Measurements from ENCODE around the gene ATXN1. TPM values are rescaled to one million over a fixed set of nuclear protein-coding genes. Genes with fewer than 3 reads are reported as not detected.

Gene ATXN1
- total RNA-seq, 4 donors from 2014 or later = 24.9 to 48.0 (median 36.8) TPM

GRCh38 chr6:16414205-16414604 lies 347.1 kb downstream of the ATXN1 start:
- WGBS, 2 donors = 58 to 64% methylated on average over 5 of the region's 5 CpGs
- no peak for DNase-seq (ENCODE audit: low spot score in 2 of 2)
- no peaks in the 10 kb centered on the region for H3K9me3 ChIP-seq
- H3K4me3 ChIP-seq = no peak overlapping the region
- no peak for TF ChIP-seq CTCF (IDR thresholded peaks at IDR 0.05)
- TF ChIP-seq EP300 (IDR thresholded peaks at IDR 0.05) = no peak
- TF ChIP-seq POLR2A (IDR thresholded peaks at IDR 0.05) = no peak
- peaks cover 0 to 39% (median 6%) of the 10 kb centered on the region in 4 donors for H3K4me1 ChIP-seq
- H3K36me3 ChIP-seq = no peaks in the 10 kb centered on the region
- H3K27me3 ChIP-seq = no peaks in the 10 kb centered on the region
- H3K27ac ChIP-seq = peak overlapping the region in 2 of 4 donors; percentile 1 to 37

GRCh38 chr6:16413399-16413798 lies 347.9 kb downstream of the ATXN1 start:
- 48 to 54% methylated on average over 4 of the region's 4 CpGs for WGBS, 2 donors
- no peak for DNase-seq (ENCODE audit: low spot score in 2 of 2)
- no peaks in the 10 kb centered on the region for H3K36me3 ChIP-seq
- H3K9me3 ChIP-seq = no peaks in the 10 kb centered on the region
- TF ChIP-seq POLR2A (IDR thresholded peaks at IDR 0.05) (no peak), EP300 (IDR thresholded peaks at IDR 0.05) (no peak), CTCF (IDR thresholded peaks at IDR 0.05) (no peak)
- H3K4me1 ChIP-seq = peaks cover 0 to 39% (median 6%) of the 10 kb centered on the region in 4 donors
- no peaks in the 10 kb centered on the region for H3K27me3 ChIP-seq
- no peak overlapping the region for H3K4me3 ChIP-seq
- H3K27ac ChIP-seq = peak overlapping the region in 3 of 4 donors; percentile 1 to 37 (median 8)

GRCh38 chr6:16412982-16413381 lies 348.3 kb downstream of the ATXN1 start:
- no peaks in the 10 kb centered on the region for H3K36me3 ChIP-seq
- peaks cover 0 to 39% (median 6%) of the 10 kb centered on the region in 4 donors for H3K4me1 ChIP-seq
- DNase-seq (ENCODE audit: low spot score in 2 of 2) = no peak
- no peak for TF ChIP-seq CTCF (IDR thresholded peaks at IDR 0.05)
- TF ChIP-seq POLR2A (IDR thresholded peaks at IDR 0.05) = no peak
- TF ChIP-seq EP300 (IDR thresholded peaks at IDR 0.05) = no peak
- H3K27ac ChIP-seq = peak overlapping the region in 2 of 4 donors; percentile 8 to 37
- no peaks in the 10 kb centered on the region for H3K27me3 ChIP-seq
- H3K4me3 ChIP-seq = no peak overlapping the region
- no peaks in the 10 kb centered on the region for H3K9me3 ChIP-seq
- WGBS, 2 donors = 53 to 57% methylated on average over 3 of the region's 3 CpGs

- H3K36me3 ChIP-seq = no peaks in the 10 kb centered on the region
- H3K4me1 ChIP-seq = peaks cover 0 to 39% (median 6%) of the 10 kb centered on the region in 4 donors
- no peak overlapping the region for H3K4me3 ChIP-seq
- WGBS, 2 donors = 75% methylated on average over 4 of the region's 4 CpGs
- H3K27me3 ChIP-seq = no peaks in the 10 kb centered on the region
- no peak for DNase-seq (ENCODE audit: low spot score in 2 of 2)
- no peaks in the 10 kb centered on the region for H3K9me3 ChIP-seq
- H3K27ac ChIP-seq = peak overlapping the region in 2 of 4 donors; percentile 8 to 37
- TF ChIP-seq POLR2A (IDR thresholded peaks at IDR 0.05) = no peak
- TF ChIP-seq CTCF (IDR thresholded peaks at IDR 0.05) = no peak
- no peak for TF ChIP-seq EP300 (IDR thresholded peaks at IDR 0.05)
Observed at GRCh38 chr6:16412171-16412570, 349.1 kb downstream of the ATXN1 start.

- Histone ChIP-seq H3K27ac (no peak overlapping the region), H3K9me3 (no peaks in the 10 kb centered on the region), H3K36me3 (no peaks in the 10 kb centered on the region), H3K4me1 (peaks cover 0 to 39% (median 6%) of the 10 kb centered on the region in 4 donors), H3K4me3 (no peak overlapping the region), H3K27me3 (no peaks in the 10 kb centered on the region)
- TF ChIP-seq EP300 (IDR thresholded peaks at IDR 0.05) (no peak), CTCF (IDR thresholded peaks at IDR 0.05) (peak; percentile 63 to 80 (median 77))
- 47 to 48% methylated on average over 19 of the region's 19 CpGs for WGBS, 2 donors
- DNase-seq (ENCODE audit: low spot score in 2 of 2) = peak; percentile 58 to 74
Observed at GRCh38 chr6:16409531-16410441, 351.5 kb downstream of the ATXN1 start.
